ENCODE results near the gene RPSA. TPM values are rescaled to one million over a fixed set of nuclear protein-coding genes. Genes with fewer than 3 reads are reported as not detected.

RPSA gene
- total and polyA plus RNA-seq, 9 of the 15 experiments (the other 6 are each of a cell fraction or from before 2014, with no cell fraction given): 2,290 to 4,272 (median 2,730) TPM

GRCh38 chr3:39443530-39443929, 37.0 kb downstream of the RPSA start:
- ATAC-seq (peak; percentile 77), FAIRE-seq (no peak), DNase-seq (ENCODE audit: extremely low read depth in 1 of 4, low spot score in 3 of 4) (no peak)
- no peak overlapping the region for H3K9ac ChIP-seq (ENCODE audit: insufficient read depth in 1 of 2, low read depth in 2 of 2, low read length in 2 of 2)
- H3K9me3 ChIP-seq (replicated peaks; ENCODE audit: control insufficient read depth, insufficient read depth, low read depth, low read length): no peaks in the 10 kb centered on the region
- no peaks in the 10 kb centered on the region for H3K9me1 ChIP-seq (ENCODE audit: control insufficient read depth, insufficient read depth, low read length)
- intact Hi-C loops (cut with micrococcal nuclease) (loop anchor here (5.0 to 10.0 kb wide), 2 partner anchors 36 to 731 kb away; partner anchors contain the start of gene RPSA), in situ Hi-C loops (cut with MboI) (no loop called here)
- POLR2A ChIA-PET: interaction anchor here (1.3 kb wide), 1 partner anchor 27 kb away, joined by 3 read pairs; no protein-coding TSS in a partner anchor
- no TSS peak for BruUV-seq (replicated peaks)
- H3K36me3 ChIP-seq (ENCODE audit: control insufficient read depth, insufficient read depth, low read length): no peaks in the 10 kb centered on the region
- H2AFZ ChIP-seq (ENCODE audit: low read depth, low read length): no peak overlapping the region
- 4% methylated on average over 4 of the region's 4 CpGs for WGBS (ENCODE audit: insufficient coverage, low coverage, missing lambda C conversion rate)
- peaks cover 17 to 22% of the 10 kb centered on the region in 2 experiments for H3K27me3 ChIP-seq (ENCODE audit: control insufficient read depth in 2 of 2, insufficient read depth in 2 of 2, low read length in 2 of 2)
- peaks cover 0 to 12% of the 10 kb centered on the region in 2 experiments; a peak in 2 of 5 replicates for H3K4me1 ChIP-seq (replicated peaks in 1 of 2; ENCODE audit: control insufficient read depth in 2 of 2, insufficient read depth in 2 of 2, low read length in 2 of 2)
- H3K4me3 ChIP-seq: no peak overlapping the region
- no peaks in the 10 kb centered on the region for H4K20me1 ChIP-seq (replicated peaks; ENCODE audit: control insufficient read depth, insufficient read depth, low read length)
- TF ChIP-seq CTCF (IDR thresholded peaks at IDR 0.05 in 2 of 3, conservative IDR thresholded peaks at IDR 0.05 in 1 of 3; ENCODE audit: insufficient read depth in 2 of 3, low read depth in 1 of 3, low read length in 3 of 3) (peak; percentile 45 to 52 (median 51); a peak in 5 of 6 replicates), RAD21 (CRISPR knock-in tag; conservative IDR thresholded peaks at IDR 0.05 in 1 of 2, IDR thresholded peaks at IDR 0.05 in 1 of 2) (peak; percentile 17 to 56; a peak in 3 of 4 replicates), HDAC1 (IDR thresholded peaks at IDR 0.05) (no peak)
- H3K79me2 ChIP-seq (ENCODE audit: control insufficient read depth, insufficient read depth, low read length): no peaks in the 10 kb centered on the region
- H3K27ac ChIP-seq (ENCODE audit: extremely low read depth, low read depth, low read length): no peak overlapping the region
- no peak overlapping the region for H3K4me2 ChIP-seq (ENCODE audit: insufficient read depth, low read length)
- CTCF ChIA-PET (ENCODE audit: low intra/inter-chr PET ratio): no interaction called here
